Heart right ventricle (tissue), 16 donors: ENCODE results near the gene AIF1. TPM values are rescaled to one million over a fixed set of nuclear protein-coding genes. Genes with fewer than 3 reads are reported as not detected.

Source experiments
- ATAC-seq, 8 donors: fragments of 200-7000 bp; cut with Tn5 transposase; one replicate each; pipeline ENCODE4 v1.9.1; 2020; ENCODE audit warnings: mild to moderate bottlenecking in 8 of 8, moderate library complexity in 8 of 8, moderate number of reproducible peaks in 1 of 8
- DNase-seq, 2 donors: peaks; one replicate each; pipeline ENCODE4 v3.0.0-alpha.2; 2020
- H3K27ac ChIP-seq, 10 donors: fragments of 200-600 bp; sonication (generic) in 2 of 10; one replicate each; pipeline versions ENCODE4 v1.5.0 to v1.8.0; 2020 to 2022; ENCODE audit warnings: mild to moderate bottlenecking in 3 of 10
- H3K27me3 ChIP-seq, 7 donors: fragments of 200-600 bp; one replicate each; pipeline ENCODE4 v1.8.0; 2021 to 2022; ENCODE audit warnings: mild to moderate bottlenecking in 2 of 7
- H3K36me3 ChIP-seq, 9 donors: fragments of 200-600 bp; sonication (generic) in 1 of 9; one replicate each; pipeline versions ENCODE4 v1.5.0 to v1.8.0; 2020 to 2022; ENCODE audit warnings: mild to moderate bottlenecking in 2 of 9
- H3K4me1 ChIP-seq, 9 donors: fragments of 200-600 bp; sonication (generic) in 1 of 9; one replicate each; pipeline versions ENCODE4 v1.5.0 to v1.8.0; 2020 to 2022; ENCODE audit warnings: mild to moderate bottlenecking in 4 of 9
- H3K4me3 ChIP-seq, 10 donors: fragments of 200-600 bp; sonication (generic) in 2 of 10; one replicate each; pipeline versions ENCODE4 v1.5.0 to v1.8.0; 2020 to 2022; ENCODE audit warnings: mild to moderate bottlenecking in 7 of 10, moderate library complexity in 2 of 10
- H3K9me3 ChIP-seq, 11 donors: fragments of 200-600 bp in 10 of 11; sonication (generic) in 2 of 11; one replicate each; pipeline versions ENCODE4 v1.5.0 to v1.8.0; 2013 to 2022; ENCODE audit warnings: mild to moderate bottlenecking in 2 of 11, control low read depth in 1 of 11, moderate library complexity in 1 of 11
- WGBS, 2 donors: extraction: QIAGEN DNeasy Blood & Tissue Kit; methylation state at CpG; one replicate each; pipeline ENCODE4 v1.1.7; 2013; ENCODE audit warnings: inconsistent platforms in 1 of 2; 5-methylcytosine and 5-hydroxymethylcytosine counted together
- intact Hi-C, 10 donors: fragments of 100-400 bp; cut with DNase I; formaldehyde crosslinking; loops; one replicate each; pipeline versions ENCODE4 v1.11.1 to v1.14.2; 2022
- long read RNA-seq, 3 donors: library from polyadenylated mRNA; unstranded; transcript quantifications; one replicate each; pipeline ENCODE4 v2.0.0, GENCODE V29; 2020 to 2021
- polyA plus RNA-seq, 2 donors: library from polyadenylated mRNA; stranded (reverse); fragments of 200-250 nt; gene quantifications; one replicate each; pipeline ENCODE4 v1.2.3, GENCODE V29; 2013
- total RNA-seq, 10 donors: library from RNA; stranded (reverse); fragmentation: NEBNext Ultra II Directional in 3 of 10; extraction: Animal tissue kit (Norgen Biotek cat#: 25700) in 3 of 10; gene quantifications; one replicate each; pipeline versions ENCODE4 v1.2.1 to v1.2.4, GENCODE V29; 2021 to 2023
- TF ChIP-seq, protein P1 (sequence below), 9 donors: fragments of 200-600 bp; sonication (generic) in 2 of 9; IDR thresholded peaks; one replicate each; pipeline versions ENCODE4 v1.5.0 to v1.8.0; 2021 to 2022; ENCODE audit warnings: antibody characterized with exemption in 9 of 9, mild to moderate bottlenecking in 5 of 9, moderate library complexity in 1 of 9
- donor health status: Arrhythmogenic right ventricular cardiomyopathy.
- donor health status: ischemic (EF 13 %, LVEDD 7.1; RV severe dilation, severe dysfunction).
- donor health status: healthy with polysubstance abuse.
- donor health status: DM: no; HTN: yes; CAD: no.
- donor health status: DM: no; HTN: no; CAD: no.
- donor health status: ischemic (EF 25% LVEDD 6.9; RV normal size, moderate dysfunction).
- donor health status: ischemic (EF 25% LVEDD 5.7; RV mildly dilated, moderate dysfunction).
- donor health status: healthy.
- donor health status: DM: yes; HTN: yes; CAD: no.
- donor health status: Ischemic cardiomyopathy.
- donor health status: ischemic (EF 35%, LVEDD 5.7; RV mildly dilated, moderate dysfunction).
- donor health status: nonischemic (EF 11% LVEDD 7.7; RV severe dilation, severe dysfunction).
- donor health status: DM: yes; HTN: yes; CAD: no.
- donor health status: PGD.
- donor health status: ischemic (EF 29% LVEDD 5.4; RV normal size, mild dysfunction).
- donor health status: nonischemic (EF 23%, LVEDD 6.1; RV moderate dilation, normal function).

AIF1 gene
- total RNA-seq = 10 to 100 TPM in 3 of 10 donors, 1 to 10 TPM in 7; 2.8 to 62.1 (median 6.2) TPM
- 10 to 100 TPM; 18.2 to 20.2 TPM for polyA plus RNA-seq
- long read RNA-seq, donor 1, transcript AIF1-203 (6 exons, 711 nt) = major isoform, 10 of 12 reads
- long read RNA-seq, donor 1, partial matches to known transcripts = 2 of 12 reads
- long read RNA-seq, donor 1, other reads (novel, unspliced or antisense) = 0 of 12 reads
- long read RNA-seq, donor 2, transcript AIF1-203 (6 exons, 711 nt) = major isoform, 6 of 9 reads
- long read RNA-seq, donor 2, partial matches to known transcripts = 0 of 9 reads
- long read RNA-seq, donor 2, other reads (novel, unspliced or antisense) = 1 of 9 reads
- long read RNA-seq, donor 3 = 0 reads

DNA sequence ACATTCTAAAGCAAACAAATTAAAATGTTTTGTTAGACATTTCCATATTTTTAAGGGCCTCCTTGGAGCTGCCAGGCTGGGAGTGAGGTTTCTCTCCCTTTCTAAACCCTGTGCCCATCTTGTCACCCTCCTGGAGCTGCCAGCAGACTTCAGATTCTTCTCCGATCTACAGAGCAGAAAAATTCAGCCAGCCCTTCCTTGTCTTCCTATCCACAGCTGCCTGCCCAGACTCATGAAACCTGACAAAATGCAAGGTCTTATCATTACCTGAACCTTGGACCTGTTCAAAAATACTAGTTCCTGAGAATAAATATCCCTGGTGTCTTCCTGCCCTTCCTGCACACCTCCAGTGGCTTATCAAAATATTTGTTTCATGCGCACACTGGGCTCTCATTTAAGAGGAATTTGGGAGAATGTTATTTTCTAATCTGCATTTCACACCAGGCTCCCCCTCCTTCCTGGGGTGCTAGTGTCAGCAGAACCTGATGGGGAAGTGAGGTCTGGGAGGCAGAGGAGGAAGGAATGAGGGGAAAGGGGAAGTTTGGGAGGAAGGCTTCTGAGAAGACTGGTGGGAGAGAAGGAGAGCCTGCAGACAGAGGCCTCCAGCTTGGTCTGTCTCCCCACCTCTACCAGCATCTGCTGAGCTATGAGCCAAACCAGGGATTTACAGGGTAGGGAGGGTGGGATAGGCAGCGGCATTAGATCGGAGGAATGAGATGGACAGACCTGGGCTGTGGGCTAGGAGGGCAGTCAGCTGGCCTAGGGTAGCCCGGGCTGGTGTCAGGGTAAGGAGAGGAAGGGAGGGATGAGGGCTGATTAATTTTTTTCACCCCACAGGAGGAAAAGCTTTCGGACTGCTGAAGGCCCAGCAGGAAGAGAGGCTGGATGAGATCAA is at the start of gene AIF1:
Gene AIF1, plus strand, starts transcription at position 551 of the 895 bp plus-strand sequence. Its CDS starts 96 bp downstream, at position 647.
- Histone ChIP-seq H3K27me3 (no peaks in the 10 kb centered on the region), H3K9me3 (no peaks in the 10 kb centered on the region), H3K4me1 (peaks cover 0 to 13% (median 5%) of the 10 kb centered on the region in 9 donors), H3K4me3 (peak within 1 kb of the TSS in 6 of 10 donors; percentile 19 to 49 (median 28)), H3K27ac (peak within 1 kb of the TSS in 5 of 10 donors; percentile 26 to 86 (median 37)), H3K36me3 (no peaks in the 10 kb centered on the region)
- ATAC-seq (peak in 2 of 8 donors; percentile 26 to 31), DNase-seq (no peak)
- intact Hi-C loops = loop anchor here in 2 of 10 donors (5.0 kb wide), 1 partner anchor 68 kb away; the partner anchor contains the start of genes ATP6V1G2 (in 2 of the 2) and NFKBIL1 (in 2 of the 2)
- 62 to 74% methylated on average over 6 of the region's 6 CpGs for WGBS, 2 donors
- TF ChIP-seq, protein P1, sequence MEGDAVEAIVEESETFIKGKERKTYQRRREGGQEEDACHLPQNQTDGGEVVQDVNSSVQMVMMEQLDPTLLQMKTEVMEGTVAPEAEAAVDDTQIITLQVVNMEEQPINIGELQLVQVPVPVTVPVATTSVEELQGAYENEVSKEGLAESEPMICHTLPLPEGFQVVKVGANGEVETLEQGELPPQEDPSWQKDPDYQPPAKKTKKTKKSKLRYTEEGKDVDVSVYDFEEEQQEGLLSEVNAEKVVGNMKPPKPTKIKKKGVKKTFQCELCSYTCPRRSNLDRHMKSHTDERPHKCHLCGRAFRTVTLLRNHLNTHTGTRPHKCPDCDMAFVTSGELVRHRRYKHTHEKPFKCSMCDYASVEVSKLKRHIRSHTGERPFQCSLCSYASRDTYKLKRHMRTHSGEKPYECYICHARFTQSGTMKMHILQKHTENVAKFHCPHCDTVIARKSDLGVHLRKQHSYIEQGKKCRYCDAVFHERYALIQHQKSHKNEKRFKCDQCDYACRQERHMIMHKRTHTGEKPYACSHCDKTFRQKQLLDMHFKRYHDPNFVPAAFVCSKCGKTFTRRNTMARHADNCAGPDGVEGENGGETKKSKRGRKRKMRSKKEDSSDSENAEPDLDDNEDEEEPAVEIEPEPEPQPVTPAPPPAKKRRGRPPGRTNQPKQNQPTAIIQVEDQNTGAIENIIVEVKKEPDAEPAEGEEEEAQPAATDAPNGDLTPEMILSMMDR (IDR thresholded peaks at IDR 0.05) = no peak

- WGBS, 2 donors = 53% methylated on average over 9 of the region's 9 CpGs
- Histone ChIP-seq H3K27ac (peak overlapping the region in 1 of 10 donors; percentile 47), H3K9me3 (no peaks in the 10 kb centered on the region), H3K27me3 (peaks cover 0 to 11% (median 0%) of the 10 kb centered on the region in 7 donors), H3K36me3 (no peaks in the 10 kb centered on the region), H3K4me1 (peaks cover 0 to 36% (median 0%) of the 10 kb centered on the region in 9 donors), H3K4me3 (no peak overlapping the region)
- ATAC-seq (no peak), DNase-seq (no peak)
- TF ChIP-seq, protein P1 (IDR thresholded peaks at IDR 0.05) = no peak
- intact Hi-C loops = no loop called here
Measured at GRCh38 chr6:31567531-31568370, 47.3 kb upstream of the AIF1 start.

DNA sequence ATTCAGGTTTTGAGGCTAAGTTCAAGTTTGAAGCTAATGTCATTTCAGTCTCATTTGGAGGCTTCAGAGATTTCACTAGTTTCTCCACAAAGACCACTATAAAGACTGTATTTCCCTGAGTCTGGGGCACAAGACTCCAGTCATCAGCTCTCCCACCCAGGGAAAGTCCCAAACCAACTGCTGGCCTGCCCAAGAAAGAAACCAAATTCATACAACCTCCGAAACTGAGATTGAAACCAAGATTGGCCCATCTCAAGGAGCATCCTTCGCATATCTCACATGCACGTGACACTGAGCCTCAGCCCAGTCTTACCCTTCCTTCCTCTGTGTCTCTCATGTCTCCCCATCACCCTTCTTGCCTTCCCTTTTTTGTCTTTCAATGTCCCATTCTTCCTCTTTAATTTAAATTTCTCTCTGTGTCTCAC is 46.5 kb upstream of the AIF1 start:
- Histone ChIP-seq H3K4me3 (no peak overlapping the region), H3K27ac (peak overlapping the region in 1 of 10 donors; percentile 56), H3K27me3 (peaks cover 0 to 11% (median 0%) of the 10 kb centered on the region in 7 donors), H3K4me1 (peaks cover 0 to 28% (median 0%) of the 10 kb centered on the region in 9 donors), H3K9me3 (no peaks in the 10 kb centered on the region), H3K36me3 (no peaks in the 10 kb centered on the region)
- DNase-seq (no peak), ATAC-seq (peak in 2 of 8 donors; percentile 49 to 69)
- TF ChIP-seq, protein P1 (IDR thresholded peaks at IDR 0.05) = no peak
- 67 to 84% methylated on average over 3 of the region's 3 CpGs for WGBS, 2 donors
- intact Hi-C loops = no loop called here
